NCI-H1105 (cell line): Measurements from ENCODE around the gene CCDC177.
"Not testable (repeated sequence)": the region's sequence is repeated elsewhere in the genome, so short reads cannot be mapped to it uniquely, and the experiment has no call there.

ENCODE experiments used
- DNase-seq: peaks from one replicate; lab custom pipeline; 2025; lab: John Stamatoyannopoulos, UW

CCDC177 gene

DNA sequence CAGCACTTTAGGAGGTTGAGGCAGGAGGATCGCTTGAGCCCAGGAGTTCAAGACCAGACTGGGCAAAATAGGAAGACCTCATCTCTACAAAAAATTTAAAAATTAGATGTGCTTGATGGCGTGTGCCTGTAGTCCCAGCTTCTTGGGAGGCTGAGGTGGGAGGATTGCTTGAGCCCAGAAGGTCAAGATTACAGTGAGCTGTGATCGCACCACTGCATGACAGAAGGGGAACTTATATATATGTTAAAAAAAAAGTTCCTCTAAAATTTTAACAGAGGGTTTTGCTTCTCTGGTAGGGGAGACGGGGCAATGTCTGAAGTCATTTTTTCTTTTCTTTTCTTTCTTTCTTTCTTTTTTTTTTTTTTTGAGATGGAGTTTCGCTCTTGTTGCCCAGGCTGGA, 24.8 kb upstream of the CCDC177 start:
- DNase-seq = not testable (repeated sequence)

DNA sequence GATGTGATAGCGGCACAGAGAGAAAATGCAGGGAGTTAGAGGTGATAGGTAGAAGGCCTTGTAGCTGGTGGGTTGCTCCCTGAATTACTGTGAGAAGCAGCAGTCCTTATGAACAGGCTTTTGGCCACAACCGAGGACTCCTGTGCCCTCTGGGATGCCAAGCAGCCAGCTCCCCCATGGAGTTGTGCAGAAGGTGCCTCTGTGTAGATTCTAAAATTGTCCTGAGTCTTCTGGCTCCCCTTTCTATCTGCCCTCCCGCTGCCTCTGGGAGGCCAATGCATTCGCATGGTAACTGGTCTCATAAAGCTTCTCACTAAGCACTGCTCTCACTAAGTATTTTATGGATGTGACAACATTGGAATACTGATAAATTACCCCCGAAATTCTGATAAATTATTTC, 20.7 kb upstream of the CCDC177 start:
- no peak for DNase-seq

- DNase-seq = no peak
These were observed 20.2 kb upstream of the CCDC177 start for GRCh38 chr14:69594846-69595245.

DNA sequence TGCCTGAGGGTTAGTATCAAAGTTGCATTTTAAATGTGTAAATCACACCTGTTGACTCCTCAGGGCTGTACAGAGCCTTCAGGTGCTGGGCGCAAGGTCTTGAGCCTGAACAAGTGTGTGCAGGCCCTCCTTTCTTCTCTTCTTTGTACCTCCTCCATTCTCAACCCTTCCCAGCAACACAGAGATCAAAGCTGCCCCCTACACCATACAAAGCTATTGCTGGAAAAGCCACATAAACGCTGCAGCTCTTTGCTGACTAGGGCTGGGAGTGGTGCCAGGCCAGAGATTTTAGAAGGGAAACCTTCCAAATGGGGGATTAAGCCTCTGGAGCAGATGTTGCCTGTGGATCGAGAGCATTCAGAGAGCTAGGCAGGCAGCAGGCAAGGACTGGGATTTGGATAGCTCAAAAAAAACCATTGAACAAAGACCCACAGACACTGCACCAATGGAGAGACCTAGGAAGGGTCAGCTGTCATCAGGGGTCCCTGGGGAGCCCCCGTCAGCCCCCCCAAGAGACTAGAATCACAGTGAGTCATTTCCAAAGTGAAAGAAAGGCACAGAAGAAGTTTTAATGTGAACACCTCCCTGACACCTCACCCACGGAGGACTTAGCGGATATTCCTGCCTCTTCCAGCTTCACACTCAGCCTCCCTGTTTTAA, 18.5 kb upstream of the CCDC177 start:
- peak; percentile 82 for DNase-seq

DNA sequence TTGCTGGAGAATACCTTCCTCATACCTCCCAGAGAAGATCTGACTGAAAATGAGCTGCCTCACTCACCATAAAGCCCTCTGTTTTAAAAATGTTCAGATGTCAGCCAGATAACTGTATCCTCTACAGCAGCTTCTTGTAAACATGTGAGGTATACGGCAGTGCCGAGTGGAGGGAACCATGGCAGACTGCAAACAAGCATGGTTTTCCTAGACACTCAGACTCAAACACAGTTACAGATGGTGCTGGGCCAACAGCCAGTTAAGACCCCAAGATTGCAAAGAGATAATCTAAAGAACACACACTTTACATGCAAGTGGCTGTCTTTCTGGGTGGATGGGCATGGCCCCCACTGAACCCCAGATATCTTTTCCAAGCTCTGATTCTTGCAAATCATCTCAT, 16.6 kb upstream of the CCDC177 start:
- DNase-seq = no peak

DNA sequence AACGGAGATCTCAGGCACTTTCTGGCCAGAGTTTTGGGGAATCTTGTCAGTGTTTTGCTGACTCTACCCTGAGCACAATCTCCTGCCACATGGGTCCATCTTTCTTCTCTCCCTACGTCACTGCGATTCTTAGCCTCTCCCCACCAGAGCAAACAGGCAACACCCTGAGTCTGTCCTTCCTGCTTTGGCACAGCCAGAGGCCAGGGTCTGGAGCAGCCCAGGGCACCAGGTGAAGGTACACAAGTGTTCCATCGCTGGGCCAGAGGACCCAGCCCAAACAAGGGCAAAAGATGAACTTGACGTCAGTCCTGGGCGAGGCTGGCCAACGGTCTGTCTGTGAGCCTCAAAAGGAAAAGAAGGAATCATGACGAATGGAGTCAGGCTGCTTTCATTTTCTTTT, 12.7 kb upstream of the CCDC177 start:
- DNase-seq = no peak

- DNase-seq = no peak
These were observed 11.7 kb upstream of the CCDC177 start for GRCh38 chr14:69586404-69586803.

DNA sequence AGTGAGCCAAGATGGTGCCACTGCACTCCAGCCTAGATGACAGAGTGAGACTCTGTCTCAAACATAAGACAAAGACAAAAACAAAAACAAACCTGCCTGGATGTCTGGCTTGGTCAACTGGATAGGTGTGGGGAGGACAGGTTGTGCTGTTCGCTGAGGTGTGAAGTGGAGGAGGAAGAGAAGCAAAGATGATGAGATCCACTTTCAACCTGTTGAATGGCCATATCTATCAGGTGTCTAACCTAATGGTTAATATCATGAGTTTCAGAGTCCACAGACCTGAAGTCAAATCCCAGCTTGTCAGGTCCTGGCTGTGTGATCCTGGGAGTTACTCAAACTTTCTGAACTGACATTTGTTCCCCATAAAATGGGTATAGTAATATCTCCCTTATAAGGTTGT, 9.7 kb upstream of the CCDC177 start:
- DNase-seq = no peak

GRCh38 chr14:69582829-69583228, 8.2 kb upstream of the CCDC177 start:
- no peak for DNase-seq

GRCh38 chr14:69582212-69582611, 7.5 kb upstream of the CCDC177 start:
- DNase-seq = no peak

GRCh38 chr14:69581316-69581935, 6.8 kb upstream of the CCDC177 start:
- DNase-seq = no peak

GRCh38 chr14:69580009-69580577, 5.4 kb upstream of the CCDC177 start:
- peak; percentile 2 for DNase-seq

DNA sequence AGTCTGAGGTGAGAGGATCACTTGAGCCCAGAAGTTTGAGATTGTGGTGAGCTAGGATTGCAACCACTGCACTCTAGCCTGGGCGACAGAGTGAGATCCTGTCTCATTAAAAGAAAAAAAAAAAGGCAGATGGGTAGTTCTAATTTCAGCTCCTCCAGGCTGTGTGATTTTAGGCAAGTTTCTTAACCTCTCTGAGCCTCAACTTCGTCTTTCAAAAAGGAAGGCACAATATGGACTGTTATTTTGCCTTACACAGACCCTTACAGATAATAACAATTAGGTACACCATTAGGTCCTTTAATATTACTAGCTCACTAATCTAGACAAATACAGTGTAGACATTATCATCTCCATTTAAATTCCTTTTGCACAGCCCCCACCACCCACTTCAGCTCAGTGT, 4.8 kb upstream of the CCDC177 start:
- DNase-seq = no peak

DNA sequence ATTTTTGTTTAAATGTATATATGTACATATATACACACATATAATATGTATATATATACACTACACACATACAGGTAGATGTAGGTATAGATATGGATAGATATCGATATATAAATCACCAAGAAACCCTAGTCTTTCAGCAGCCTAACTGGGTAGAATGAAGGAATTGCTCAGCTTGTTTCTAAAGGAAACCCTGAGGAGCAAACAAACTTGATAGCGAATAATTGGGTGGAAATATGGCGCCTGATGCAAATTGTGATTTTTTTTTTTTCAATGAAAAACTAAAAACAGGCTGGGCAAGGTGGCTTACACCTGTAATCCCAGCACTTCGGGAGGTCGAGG, 254 bp upstream of the CCDC177 start:
- DNase-seq = no peak

GRCh38 chr14:69573831-69574262, 824 bp downstream of the CCDC177 start:
- peak; percentile 70 for DNase-seq

GRCh38 chr14:69573205-69573830, 1.4 kb downstream of the CCDC177 start:
- no peak for DNase-seq

GRCh38 chr14:69572841-69573135, 1.9 kb downstream of the CCDC177 start:
- no peak for DNase-seq

DNA sequence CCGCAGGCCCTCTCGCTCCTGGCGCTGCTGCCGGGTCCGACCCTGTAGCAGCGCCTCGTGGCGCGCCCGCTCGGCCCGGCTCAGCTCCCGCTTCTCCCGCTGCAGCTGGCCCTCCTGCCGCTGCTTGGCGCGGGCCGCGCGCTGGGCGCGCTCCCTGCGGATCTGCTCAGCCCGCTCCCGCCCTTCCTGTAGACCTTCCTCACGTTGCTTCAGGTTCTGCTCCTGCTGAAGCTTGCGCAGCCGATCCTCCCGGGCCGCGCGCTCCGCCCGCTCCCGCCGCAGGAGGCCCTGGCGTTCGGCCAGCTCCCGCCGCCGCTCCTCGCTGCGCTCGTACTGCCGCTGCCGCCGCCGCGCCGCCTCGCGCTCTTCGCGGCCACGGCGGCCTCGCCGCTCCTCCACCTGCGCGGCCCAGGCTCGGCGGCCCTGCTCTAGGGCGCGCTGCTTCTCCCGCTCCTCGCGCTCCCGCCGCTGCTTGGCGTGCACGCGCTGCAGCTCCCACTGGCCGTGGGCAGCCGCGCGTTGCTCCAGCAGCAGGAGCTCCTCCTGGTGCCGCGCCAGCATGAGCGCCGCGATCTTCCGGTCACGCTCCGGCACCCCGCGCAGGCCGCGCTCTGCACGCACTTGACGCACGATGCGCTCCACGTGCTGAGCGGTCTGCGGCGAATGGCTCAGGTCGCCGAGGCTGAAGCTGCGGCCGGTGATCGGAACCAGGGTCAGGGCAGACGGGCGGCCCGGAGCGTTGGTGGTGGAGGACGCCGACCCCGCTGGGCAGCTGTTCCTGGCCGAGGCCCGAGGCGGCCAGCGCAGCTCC, 2.4 kb downstream of the CCDC177 start:
- DNase-seq = no peak

- no peak for DNase-seq
These were observed 3.1 kb downstream of the CCDC177 start for GRCh38 chr14:69571449-69572029.

DNA sequence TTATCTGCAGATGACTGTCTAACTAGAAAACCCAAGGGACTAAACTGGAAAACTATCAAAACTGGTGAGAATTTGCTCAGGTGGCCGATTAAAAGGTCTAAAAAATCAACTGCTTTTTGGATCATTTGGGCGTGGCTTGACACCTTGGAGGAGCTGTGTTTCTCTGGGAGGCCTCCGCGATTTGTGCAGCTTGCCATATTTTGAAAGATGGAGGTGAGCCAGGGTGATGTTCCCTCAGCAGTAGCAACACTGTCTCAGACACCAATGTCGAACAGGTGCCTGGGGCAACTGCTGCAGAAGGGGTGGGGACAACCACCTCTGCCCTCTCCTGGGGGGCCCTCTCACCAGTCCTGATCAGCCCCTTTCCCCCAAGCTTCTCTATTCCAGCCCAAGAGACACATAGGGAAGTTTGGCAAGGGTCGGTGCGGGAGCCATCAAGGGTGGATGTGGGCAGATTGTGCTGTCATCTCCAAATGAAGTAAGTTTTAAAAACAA, 3.8 kb downstream of the CCDC177 start:
- DNase-seq = no peak

DNA sequence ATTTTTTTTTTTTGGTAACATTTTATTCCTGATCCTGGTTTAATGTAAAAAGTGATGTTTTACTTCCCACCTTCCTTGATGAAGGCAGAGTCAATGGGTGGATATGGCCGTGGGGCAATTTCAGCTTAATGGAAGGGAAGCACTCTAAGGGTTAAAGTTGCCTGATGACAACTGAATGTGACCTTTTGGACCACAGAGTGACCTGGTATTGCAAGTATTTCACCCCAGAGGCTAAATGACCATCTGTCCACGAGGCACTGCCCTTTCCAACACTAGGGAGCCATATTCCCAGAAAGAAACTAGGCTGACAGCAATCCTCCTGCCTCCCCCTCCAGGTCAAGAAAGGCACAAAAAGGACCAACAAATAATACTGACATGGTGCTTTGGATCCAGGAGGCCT, 4.8 kb downstream of the CCDC177 start:
- DNase-seq = no peak

DNA sequence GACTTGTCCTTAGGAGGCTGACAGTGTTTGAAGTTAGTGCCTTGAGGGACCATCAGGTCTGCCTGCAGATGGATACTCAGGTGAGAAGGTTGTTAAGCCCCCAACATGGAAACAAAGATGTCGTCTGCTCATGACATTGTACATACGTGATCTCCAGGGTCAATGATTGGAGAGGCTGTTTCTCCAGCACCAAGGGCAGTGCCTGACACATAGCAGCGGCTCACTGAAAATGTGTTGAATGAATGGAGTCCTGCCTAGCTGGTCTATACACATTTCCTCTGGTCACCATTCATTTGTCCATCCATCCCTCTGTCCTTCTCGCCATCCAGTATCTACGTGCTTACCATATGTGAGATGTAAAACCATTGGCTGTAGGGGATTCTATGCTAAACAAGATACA, 7.1 kb downstream of the CCDC177 start:
- no peak for DNase-seq
